ENCODE results near the gene C12orf60.

Gene C12orf60

DNA sequence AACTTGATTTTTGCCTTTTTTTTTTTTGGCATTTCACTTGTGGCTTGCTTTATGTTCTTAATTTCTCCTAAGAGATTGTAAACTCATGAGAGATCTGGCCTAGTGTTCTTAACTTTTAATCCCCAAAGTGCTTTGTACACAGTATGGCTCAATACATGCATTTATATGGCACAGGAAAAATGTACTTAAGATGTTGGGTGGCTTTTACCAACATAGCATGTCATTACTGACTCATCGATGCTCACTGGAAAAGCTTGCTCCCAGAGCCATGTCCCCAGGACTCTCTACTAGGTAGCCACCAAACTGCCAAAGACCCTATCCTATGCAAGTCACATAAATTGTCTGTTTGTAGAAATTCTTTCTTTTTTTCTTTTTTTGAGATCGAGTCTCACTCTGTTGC is 23.6 kb downstream of the C12orf60 start:
- POLR2A ChIA-PET, result no interaction called here

DNA sequence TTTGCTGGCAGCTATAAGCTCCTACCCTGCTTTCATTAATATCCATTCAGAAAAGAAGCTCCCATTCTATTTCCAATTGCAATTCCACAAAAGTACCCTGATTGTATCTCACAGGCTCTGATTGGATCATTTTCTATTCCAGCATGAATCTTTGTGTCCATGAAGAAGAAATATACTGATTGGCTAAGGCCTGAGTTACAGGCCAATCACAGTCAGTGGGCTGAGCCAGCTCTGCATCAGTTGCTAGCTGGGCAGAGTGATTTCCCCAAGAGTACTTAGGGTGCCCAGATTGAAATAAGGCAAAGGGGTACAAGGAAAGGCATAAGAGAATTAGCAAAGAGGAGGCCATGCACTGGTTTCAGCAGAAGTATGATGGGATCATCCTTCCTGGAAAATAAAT is 25.4 kb downstream of the C12orf60 start:
- Histone ChIP-seq H3K9me3 (ENCODE audit: control insufficient read depth, insufficient read depth, low read depth, low read length) (no peaks in the 10 kb centered on the region), H3K27ac (ENCODE audit: extremely low read depth, low read depth, low read length) (no peak overlapping the region), H3K4me1 (ENCODE audit: control insufficient read depth, insufficient read depth, low read length) (no peaks in the 10 kb centered on the region; the same call in 1 of the 2 replicates), H3K4me3 (ENCODE audit: low read depth, low read length) (no peak overlapping the region), H3K36me3 (ENCODE audit: control insufficient read depth in 2 of 2, insufficient read depth in 1 of 2, low read length in 2 of 2) (no peaks in the 10 kb centered on the region)
- TF ChIP-seq GLIS1 (tag by site-specific recombination; IDR thresholded peaks at IDR 0.05) (no peak), ZNF341 (tag by site-specific recombination; IDR thresholded peaks at IDR 0.05; ENCODE audit: low read depth) (no peak), ZBTB21 (tag by site-specific recombination; IDR thresholded peaks at IDR 0.05) (no peak), HOXC10 (CRISPR knock-in tag; IDR thresholded peaks at IDR 0.05) (no peak), ZNF138 (tag by site-specific recombination; IDR thresholded peaks at IDR 0.05; ENCODE audit: borderline replicate concordance) (no peak), ZNF16 (tag by site-specific recombination; IDR thresholded peaks at IDR 0.05; ENCODE audit: low read depth) (no peak), ZSCAN23 (tag by site-specific recombination; IDR thresholded peaks at IDR 0.05) (no peak), ZNF837 (tag by site-specific recombination; IDR thresholded peaks at IDR 0.05) (no peak)
- POLR2A ChIA-PET, result interaction anchor here (1.2 kb wide), 1 partner anchor 58 kb away, joined by 3 read pairs; a partner anchor contains a TSS
- CTCF ChIA-PET, result interaction anchor here (0.5 kb wide), 1 partner anchor 63 kb away, joined by 4 read pairs; no protein-coding TSS in a partner anchor

More for the DNA sequence above, 23.6 kb downstream of the C12orf60 start:
- TF ChIP-seq YY2 (tag by site-specific recombination; IDR thresholded peaks at IDR 0.05) (no peak), ZNF146 (tag by site-specific recombination; IDR thresholded peaks at IDR 0.05) (no peak), GLI2 (tag by site-specific recombination; IDR thresholded peaks at IDR 0.05; ENCODE audit: borderline replicate concordance, low read depth) (no peak), ZFP3 (tag by site-specific recombination; IDR thresholded peaks at IDR 0.05; ENCODE audit: low read depth) (no peak), EGR2 (tag by site-specific recombination; IDR thresholded peaks at IDR 0.05; ENCODE audit: low read depth) (no peak)
- TF ChIP-seq, protein P1, sequence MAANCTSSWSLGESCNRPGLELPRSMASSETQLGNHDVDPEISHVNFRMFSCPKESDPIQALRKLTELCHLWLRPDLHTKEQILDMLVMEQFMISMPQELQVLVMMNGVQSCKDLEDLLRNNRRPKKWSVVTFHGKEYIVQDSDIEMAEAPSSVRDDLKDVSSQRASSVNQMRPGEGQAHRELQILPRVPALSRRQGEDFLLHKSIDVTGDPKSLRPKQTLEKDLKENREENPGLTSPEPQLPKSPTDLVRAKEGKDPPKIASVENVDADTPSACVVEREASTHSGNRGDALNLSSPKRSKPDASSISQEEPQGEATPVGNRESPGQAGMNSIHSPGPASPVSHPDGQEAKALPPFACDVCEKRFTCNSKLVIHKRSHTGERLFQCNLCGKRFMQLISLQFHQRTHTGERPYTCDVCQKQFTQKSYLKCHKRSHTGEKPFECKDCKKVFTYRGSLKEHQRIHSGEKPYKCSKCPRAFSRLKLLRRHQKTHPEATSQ (tag by site-specific recombination; IDR thresholded peaks at IDR 0.05), result no peak
- TF ChIP-seq, protein P2, sequence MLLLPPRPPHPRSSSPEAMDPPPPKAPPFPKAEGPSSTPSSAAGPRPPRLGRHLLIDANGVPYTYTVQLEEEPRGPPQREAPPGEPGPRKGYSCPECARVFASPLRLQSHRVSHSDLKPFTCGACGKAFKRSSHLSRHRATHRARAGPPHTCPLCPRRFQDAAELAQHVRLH (tag by site-specific recombination; IDR thresholded peaks at IDR 0.05), result no peak
- H3K9me3 ChIP-seq (ENCODE audit: control insufficient read depth, insufficient read depth, low read depth, low read length), result no peaks in the 10 kb centered on the region
- H3K27ac ChIP-seq (ENCODE audit: extremely low read depth, low read depth, low read length), result no peak overlapping the region
- CTCF ChIA-PET, result interaction anchor here (0.9 kb wide), 1 partner anchor 16 kb away, joined by 3 read pairs; no protein-coding TSS in a partner anchor
- no peaks in the 10 kb centered on the region for H3K4me1 ChIP-seq (ENCODE audit: control insufficient read depth, insufficient read depth, low read length)
- no peak overlapping the region for H3K4me3 ChIP-seq (ENCODE audit: low read depth, low read length)
- no peaks in the 10 kb centered on the region for H3K36me3 ChIP-seq (ENCODE audit: control insufficient read depth in 2 of 2, insufficient read depth in 1 of 2, low read length in 2 of 2)

DNA sequence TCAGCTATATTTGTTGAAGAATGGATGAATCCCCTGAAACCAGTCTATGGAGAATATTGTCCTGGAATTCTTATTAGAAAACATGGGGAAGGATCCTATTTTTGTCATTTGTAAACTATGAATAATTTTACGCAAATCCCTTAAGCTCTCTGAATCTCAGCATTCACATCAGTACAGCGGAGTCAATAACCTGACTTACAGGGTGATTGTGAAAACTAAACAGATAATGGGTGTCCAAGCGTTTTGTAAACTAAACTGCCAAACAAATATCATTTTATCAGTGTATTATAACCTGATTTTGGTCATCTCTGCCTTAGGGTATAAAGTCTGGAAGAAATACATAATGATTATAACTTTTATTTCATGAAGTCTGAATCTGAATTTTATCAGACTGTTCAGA is 29.9 kb downstream of the C12orf60 start:
- Histone ChIP-seq H3K27ac (ENCODE audit: extremely low read depth, low read depth, low read length) (no peak overlapping the region), H3K36me3 (ENCODE audit: control insufficient read depth in 2 of 2, insufficient read depth in 1 of 2, low read length in 2 of 2) (no peaks in the 10 kb centered on the region), H3K4me1 (ENCODE audit: control insufficient read depth, insufficient read depth, low read length) (no peaks in the 10 kb centered on the region; the same call in 1 of the 2 replicates), H3K4me3 (ENCODE audit: low read depth, low read length) (no peak overlapping the region), H3K9me3 (ENCODE audit: control insufficient read depth, insufficient read depth, low read depth, low read length) (no peaks in the 10 kb centered on the region)
- POLR2A ChIA-PET, result no interaction called here
- no peak for TF ChIP-seq ZNF768 (tag by site-specific recombination; IDR thresholded peaks at IDR 0.05)
- CTCF ChIA-PET, result interaction anchor here (0.6 to 1.3 kb wide), 2 partner anchors 8 to 659 kb away, joined by 3 to 6 read pairs; no protein-coding TSS in a partner anchor

DNA sequence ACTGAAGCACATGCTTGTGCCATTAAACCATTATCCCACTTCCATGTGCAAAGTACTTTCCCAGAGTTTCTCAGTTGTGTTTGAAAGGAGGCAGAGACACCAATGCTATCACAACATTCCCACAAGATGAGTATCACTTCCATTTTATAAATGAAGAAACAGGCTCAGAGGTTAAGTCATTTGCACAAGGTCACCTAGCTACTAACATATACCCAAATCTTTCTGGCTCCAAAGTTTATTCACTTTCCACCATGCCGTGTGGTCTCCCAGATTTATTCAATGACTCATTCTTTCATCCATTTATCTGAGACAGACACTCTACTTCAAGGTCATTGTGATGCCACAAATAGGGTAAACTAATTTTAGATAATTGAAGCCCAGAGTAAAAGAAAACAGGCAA is 30.5 kb downstream of the C12orf60 start:
- H3K9me3 ChIP-seq (ENCODE audit: control insufficient read depth, insufficient read depth, low read depth, low read length), result no peaks in the 10 kb centered on the region
- ChIA-PET CTCF (interaction anchor here (1.3 to 1.8 kb wide), 2 partner anchors 9 to 22 kb away, joined by 3 to 6 read pairs; no protein-coding TSS in a partner anchor), POLR2A (no interaction called here)
- H3K4me3 ChIP-seq (ENCODE audit: low read depth, low read length), result no peak overlapping the region
- H3K36me3 ChIP-seq (ENCODE audit: control insufficient read depth in 2 of 2, insufficient read depth in 1 of 2, low read length in 2 of 2), result no peaks in the 10 kb centered on the region
- H3K4me1 ChIP-seq (ENCODE audit: control insufficient read depth, insufficient read depth, low read length), result no peaks in the 10 kb centered on the region; the same call in 1 of the 2 replicates
- no peak for TF ChIP-seq BCL11A (tag by site-specific recombination; IDR thresholded peaks at IDR 0.05; ENCODE audit: low read depth)
- TF ChIP-seq, protein P3, sequence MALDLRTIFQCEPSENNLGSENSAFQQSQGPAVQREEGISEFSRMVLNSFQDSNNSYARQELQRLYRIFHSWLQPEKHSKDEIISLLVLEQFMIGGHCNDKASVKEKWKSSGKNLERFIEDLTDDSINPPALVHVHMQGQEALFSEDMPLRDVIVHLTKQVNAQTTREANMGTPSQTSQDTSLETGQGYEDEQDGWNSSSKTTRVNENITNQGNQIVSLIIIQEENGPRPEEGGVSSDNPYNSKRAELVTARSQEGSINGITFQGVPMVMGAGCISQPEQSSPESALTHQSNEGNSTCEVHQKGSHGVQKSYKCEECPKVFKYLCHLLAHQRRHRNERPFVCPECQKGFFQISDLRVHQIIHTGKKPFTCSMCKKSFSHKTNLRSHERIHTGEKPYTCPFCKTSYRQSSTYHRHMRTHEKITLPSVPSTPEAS (tag by site-specific recombination; IDR thresholded peaks at IDR 0.05), result no peak
- TF ChIP-seq PRDM1 (tag by site-specific recombination; IDR thresholded peaks at IDR 0.05), result 0 out of 2 replicates have a peak, but pooled peaks have one; percentile 13
- no peak overlapping the region for H3K27ac ChIP-seq (ENCODE audit: extremely low read depth, low read depth, low read length)
